ENCODE data around the gene SDHA. TPM values are rescaled to one million over a fixed set of nuclear protein-coding genes. Genes with fewer than 3 reads are reported as not detected.

The SDHA gene
- total RNA-seq, 1 experiment from 2014 or later, result 140 TPM

- no TSS peak for BruUV-seq (replicated peaks)
- intact Hi-C loops (cut with micrococcal nuclease; ENCODE audit: unreplicated experiment), result loop anchor here (2.0 kb wide), 1 partner anchor 241 kb away; no protein-coding TSS in a partner anchor
- ChIA-PET CTCF (no interaction called here), POLR2A (no interaction called here)
- H3K27ac Mint-ChIP-seq (ENCODE audit: unreplicated experiment), result no peak overlapping the region
- no peak for TF ChIP-seq CTCF (IDR thresholded peaks at IDR 0.05; ENCODE audit: insufficient read depth in 1 of 2, low read depth in 1 of 2, low read length in 1 of 2, severe bottlenecking in 1 of 2, unreplicated experiment in 1 of 2)
- H3K9me3 ChIP-seq, result no peaks in the 10 kb centered on the region
- H3K27me3 ChIP-seq (replicated peaks; ENCODE audit: control insufficient read depth, insufficient read depth, low read length), result no peaks in the 10 kb centered on the region
- no peaks in the 10 kb centered on the region for H3K4me1 ChIP-seq
- no peak overlapping the region for H3K4me3 ChIP-seq (ENCODE audit: low read depth, low read length)
- H3K36me3 ChIP-seq (ENCODE audit: control insufficient read depth, insufficient read depth, low read length), result no peaks in the 10 kb centered on the region
- H3K4me1 Mint-ChIP-seq (ENCODE audit: low read depth, unreplicated experiment), result peaks cover 8% of the 10 kb centered on the region
- peaks cover 6% of the 10 kb centered on the region for H3K36me3 Mint-ChIP-seq (ENCODE audit: insufficient read depth, unreplicated experiment)
- no peaks in the 10 kb centered on the region for H3K9me3 Mint-ChIP-seq (ENCODE audit: unreplicated experiment)
- no peaks in the 10 kb centered on the region for H3K27me3 Mint-ChIP-seq (ENCODE audit: insufficient read depth, unreplicated experiment)
- H3K4me3 Mint-ChIP-seq (ENCODE audit: unreplicated experiment), result no peak overlapping the region
- no peak for DNase-seq
Observed at GRCh38 chr5:189486-189885, 28.6 kb upstream of the SDHA start.

DNA sequence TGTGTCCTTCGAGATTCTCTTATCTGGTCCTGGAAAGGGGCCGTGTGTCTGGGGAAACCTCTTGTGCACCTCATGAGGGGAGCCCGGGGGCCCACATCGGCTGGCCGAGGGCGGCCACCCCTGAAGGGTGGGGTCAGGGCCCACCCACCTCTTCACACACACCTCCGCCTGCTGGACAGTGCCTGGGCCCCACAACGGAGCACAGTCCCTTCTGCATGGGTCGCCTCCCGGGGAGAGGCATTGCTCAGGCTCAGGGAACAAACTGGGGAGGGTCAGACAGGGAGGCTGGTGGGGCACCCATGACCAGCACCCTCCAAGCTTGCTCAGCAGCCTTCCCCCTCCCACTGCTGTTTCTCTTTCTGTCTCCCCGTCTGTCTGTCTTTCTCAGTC lies 28.1 kb upstream of the SDHA start:
- ChIA-PET CTCF (no interaction called here), POLR2A (no interaction called here)
- H3K9me3 Mint-ChIP-seq (ENCODE audit: unreplicated experiment), result no peaks in the 10 kb centered on the region
- Histone ChIP-seq H3K9me3 (no peaks in the 10 kb centered on the region), H3K36me3 (ENCODE audit: control insufficient read depth, insufficient read depth, low read length) (no peaks in the 10 kb centered on the region), H3K4me1 (no peaks in the 10 kb centered on the region), H3K4me3 (ENCODE audit: low read depth, low read length) (no peak overlapping the region), H3K27me3 (replicated peaks; ENCODE audit: control insufficient read depth, insufficient read depth, low read length) (no peaks in the 10 kb centered on the region)
- no peak overlapping the region for H3K4me3 Mint-ChIP-seq (ENCODE audit: unreplicated experiment)
- no TSS peak for BruUV-seq (replicated peaks)
- H3K27me3 Mint-ChIP-seq (ENCODE audit: insufficient read depth, unreplicated experiment), result no peaks in the 10 kb centered on the region
- peaks cover 8% of the 10 kb centered on the region for H3K4me1 Mint-ChIP-seq (ENCODE audit: low read depth, unreplicated experiment)
- intact Hi-C loops (cut with micrococcal nuclease; ENCODE audit: unreplicated experiment), result loop anchor here (2.0 kb wide), 1 partner anchor 241 kb away; no protein-coding TSS in a partner anchor
- H3K36me3 Mint-ChIP-seq (ENCODE audit: insufficient read depth, unreplicated experiment), result peaks cover 6% of the 10 kb centered on the region
- H3K27ac Mint-ChIP-seq (ENCODE audit: unreplicated experiment), result no peak overlapping the region
- no peak for TF ChIP-seq CTCF (IDR thresholded peaks at IDR 0.05; ENCODE audit: insufficient read depth in 1 of 2, low read depth in 1 of 2, low read length in 1 of 2, severe bottlenecking in 1 of 2, unreplicated experiment in 1 of 2)
- DNase-seq, result no peak

DNA sequence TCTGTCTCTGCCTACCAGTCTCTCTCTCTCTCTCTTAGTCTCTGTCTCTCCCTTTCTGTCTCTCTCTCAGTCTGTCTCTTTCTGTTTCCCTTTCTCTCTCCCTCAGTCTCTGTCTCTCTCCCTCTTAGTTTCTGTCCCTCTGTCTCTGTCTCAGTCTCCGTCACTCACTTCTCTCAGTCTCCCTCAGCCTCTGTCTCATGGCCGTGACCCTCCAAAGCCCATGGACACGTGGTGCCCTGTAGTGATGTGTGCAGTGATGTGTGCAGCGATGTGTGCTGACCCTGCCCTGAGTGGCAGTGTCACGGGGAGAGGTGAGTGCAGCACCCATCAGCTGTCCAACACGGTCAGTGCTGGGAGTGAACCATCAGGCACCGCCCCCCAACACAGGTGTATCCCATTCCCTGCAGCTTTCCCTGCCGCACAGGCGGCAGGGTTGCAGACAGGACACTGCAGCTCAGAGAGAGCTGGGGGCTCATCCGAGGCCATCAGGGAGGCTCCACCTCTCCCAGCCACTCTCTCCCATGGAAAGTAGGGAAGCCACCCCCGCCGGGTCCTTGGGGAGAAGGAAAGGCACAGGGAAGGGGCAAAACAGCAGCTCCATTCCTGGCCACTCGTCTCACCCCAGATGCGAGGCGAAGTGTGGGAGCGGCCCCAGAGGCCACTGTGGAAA lies 27.6 kb upstream of the SDHA start:
- intact Hi-C loops (cut with micrococcal nuclease; ENCODE audit: unreplicated experiment), result no loop called here
- peaks cover 8% of the 10 kb centered on the region for H3K4me1 Mint-ChIP-seq (ENCODE audit: low read depth, unreplicated experiment)
- no peaks in the 10 kb centered on the region for H3K9me3 Mint-ChIP-seq (ENCODE audit: unreplicated experiment)
- Histone ChIP-seq H3K36me3 (ENCODE audit: control insufficient read depth, insufficient read depth, low read length) (no peaks in the 10 kb centered on the region), H3K9me3 (no peaks in the 10 kb centered on the region), H3K4me1 (no peaks in the 10 kb centered on the region), H3K4me3 (ENCODE audit: low read depth, low read length) (no peak overlapping the region), H3K27me3 (replicated peaks; ENCODE audit: control insufficient read depth, insufficient read depth, low read length) (no peaks in the 10 kb centered on the region)
- no peak overlapping the region for H3K27ac Mint-ChIP-seq (ENCODE audit: unreplicated experiment)
- POLR2A ChIA-PET, result no interaction called here
- H3K36me3 Mint-ChIP-seq (ENCODE audit: insufficient read depth, unreplicated experiment), result peaks cover 6% of the 10 kb centered on the region
- no peaks in the 10 kb centered on the region for H3K27me3 Mint-ChIP-seq (ENCODE audit: insufficient read depth, unreplicated experiment)
- CTCF ChIA-PET, result no interaction called here
- BruUV-seq (replicated peaks), result no TSS peak
- H3K4me3 Mint-ChIP-seq (ENCODE audit: unreplicated experiment), result no peak overlapping the region
- no peak for DNase-seq
- no peak for TF ChIP-seq CTCF (IDR thresholded peaks at IDR 0.05; ENCODE audit: insufficient read depth in 1 of 2, low read depth in 1 of 2, low read length in 1 of 2, severe bottlenecking in 1 of 2, unreplicated experiment in 1 of 2)

Measured in Caco-2 (cell line).